IPS-18c (cell line): Measurements from ENCODE around the gene ZNF408.
"Not testable (repeated sequence)": the region's sequence is repeated elsewhere in the genome, so short reads cannot be mapped to it uniquely, and the experiment has no call there.

ENCODE experiments used
- H3K4me3 ChIP-seq: 2 replicates; pipeline ENCODE4 v1.7.0; 2013; ENCODE audit warnings: low read depth, mild to moderate bottlenecking, low read length, moderate library complexity; ENCODE audit not compliant: insufficient read depth
- H3K9me3 ChIP-seq: one replicate; pipeline ENCODE4 v1.6.1; 2013; ENCODE audit warnings: mild to moderate bottlenecking, low read length, moderate library complexity; ENCODE audit not compliant: control insufficient read depth, insufficient read depth

Gene ZNF408

GRCh38 chr11:46686886-46687795 lies 13.7 kb upstream of the ZNF408 start:
- no peak overlapping the region for H3K4me3 ChIP-seq
- H3K9me3 ChIP-seq: no peaks in the 10 kb centered on the region

GRCh38 chr11:46690702-46691101 lies 10.1 kb upstream of the ZNF408 start:
- no peaks in the 10 kb centered on the region for H3K9me3 ChIP-seq
- H3K4me3 ChIP-seq: no peak overlapping the region

- Histone ChIP-seq H3K9me3 (no peaks in the 10 kb centered on the region), H3K4me3 (no peak overlapping the region)
Measured at GRCh38 chr11:46692450-46692849, 8.4 kb upstream of the ZNF408 start.

GRCh38 chr11:46693597-46694012 lies 7.2 kb upstream of the ZNF408 start:
- H3K9me3 ChIP-seq: no peaks in the 10 kb centered on the region

GRCh38 chr11:46694072-46694471 lies 6.8 kb upstream of the ZNF408 start:
- no peak overlapping the region for H3K4me3 ChIP-seq
- H3K9me3 ChIP-seq: no peaks in the 10 kb centered on the region

More at GRCh38 chr11:46693597-46694012, 7.2 kb upstream of the ZNF408 start:
- no peak overlapping the region for H3K4me3 ChIP-seq

- Histone ChIP-seq H3K4me3 (no peak overlapping the region), H3K9me3 (no peaks in the 10 kb centered on the region)
Measured at GRCh38 chr11:46694607-46695006, 6.2 kb upstream of the ZNF408 start.

- Histone ChIP-seq H3K4me3 (no peak overlapping the region), H3K9me3 (no peaks in the 10 kb centered on the region)
Measured at GRCh38 chr11:46695345-46696211, 5.3 kb upstream of the ZNF408 start.

- Histone ChIP-seq H3K9me3 (no peaks in the 10 kb centered on the region), H3K4me3 (no peak overlapping the region)
Measured at GRCh38 chr11:46696212-46696558, 4.6 kb upstream of the ZNF408 start.

GRCh38 chr11:46697303-46697702 lies 3.5 kb upstream of the ZNF408 start:
- no peak overlapping the region for H3K4me3 ChIP-seq
- H3K9me3 ChIP-seq: no peaks in the 10 kb centered on the region

- no peak overlapping the region for H3K4me3 ChIP-seq
- H3K9me3 ChIP-seq: no peaks in the 10 kb centered on the region
Measured at GRCh38 chr11:46697723-46698122, 3.1 kb upstream of the ZNF408 start.

GRCh38 chr11:46698597-46698996 lies 2.2 kb upstream of the ZNF408 start:
- Histone ChIP-seq H3K9me3 (no peaks in the 10 kb centered on the region), H3K4me3 (no peak overlapping the region)

- Histone ChIP-seq H3K4me3 (peak overlapping the region; percentile 86), H3K9me3 (no peaks in the 10 kb centered on the region)
Measured at GRCh38 chr11:46701078-46701654, 335 bp downstream of the ZNF408 start.

GRCh38 chr11:46705070-46705688 lies 4.3 kb downstream of the ZNF408 start:
- Histone ChIP-seq H3K4me3 (no peak overlapping the region), H3K9me3 (no peaks in the 10 kb centered on the region)

GRCh38 chr11:46706886-46707285 lies 6.1 kb downstream of the ZNF408 start:
- Histone ChIP-seq H3K4me3 (no peak overlapping the region), H3K9me3 (no peaks in the 10 kb centered on the region)

GRCh38 chr11:46709351-46709750 lies 8.5 kb downstream of the ZNF408 start:
- H3K9me3 ChIP-seq: not testable (repeated sequence)

GRCh38 chr11:46710821-46711269 lies 10.0 kb downstream of the ZNF408 start:
- no peaks in the 10 kb centered on the region for H3K9me3 ChIP-seq
- H3K4me3 ChIP-seq: no peak overlapping the region

More at GRCh38 chr11:46709351-46709750, 8.5 kb downstream of the ZNF408 start:
- H3K4me3 ChIP-seq: not testable (repeated sequence)

- H3K4me3 ChIP-seq: no peak overlapping the region
- no peaks in the 10 kb centered on the region for H3K9me3 ChIP-seq
Measured at GRCh38 chr11:46711303-46711702, 10.5 kb downstream of the ZNF408 start.
